Activated effector memory CD4-positive, alpha-beta T cell treated with anti-CD3 and anti-CD28 coated beads, Interleukin-2, amount 50 U/mL, for 16 hours (primary cell): Measurements from ENCODE around the gene INTS1.

Experiments
- DNase-seq: peaks from one replicate; pipeline ENCODE4 v3.0.0-alpha.2; 2020

INTS1 gene

GRCh38 chr7:1430056-1430845 lies 73.9 kb downstream of the INTS1 start:
- DNase-seq: no peak

DNA sequence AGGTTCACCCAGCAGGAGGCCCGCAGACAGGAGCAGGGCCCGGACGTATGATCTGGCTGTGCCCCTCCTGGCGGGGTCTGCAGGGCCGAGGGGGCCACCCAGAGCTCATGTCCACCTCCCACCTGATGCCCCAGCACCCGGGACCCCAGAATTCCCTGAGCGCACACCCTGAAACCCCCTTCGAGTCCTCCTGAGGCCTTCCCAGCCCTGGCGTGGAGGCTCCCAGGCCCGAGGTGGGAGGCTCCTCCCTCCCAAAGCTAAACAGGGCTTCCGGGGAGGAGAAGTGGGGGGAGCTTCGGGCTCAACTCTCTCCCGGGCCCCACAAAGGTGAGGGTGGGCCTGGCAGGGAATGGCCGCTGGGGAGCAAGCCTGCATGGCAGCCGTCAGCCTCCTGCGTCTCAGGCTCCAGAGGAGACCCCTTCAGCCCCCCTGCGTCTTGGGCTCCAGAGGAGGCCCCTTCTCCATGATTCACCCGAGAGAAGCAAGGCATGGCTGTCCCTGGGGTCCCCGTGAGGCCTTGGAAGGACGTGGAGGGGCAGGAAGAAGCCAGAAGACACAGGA lies 75.2 kb downstream of the INTS1 start:
- DNase-seq: no peak

DNA sequence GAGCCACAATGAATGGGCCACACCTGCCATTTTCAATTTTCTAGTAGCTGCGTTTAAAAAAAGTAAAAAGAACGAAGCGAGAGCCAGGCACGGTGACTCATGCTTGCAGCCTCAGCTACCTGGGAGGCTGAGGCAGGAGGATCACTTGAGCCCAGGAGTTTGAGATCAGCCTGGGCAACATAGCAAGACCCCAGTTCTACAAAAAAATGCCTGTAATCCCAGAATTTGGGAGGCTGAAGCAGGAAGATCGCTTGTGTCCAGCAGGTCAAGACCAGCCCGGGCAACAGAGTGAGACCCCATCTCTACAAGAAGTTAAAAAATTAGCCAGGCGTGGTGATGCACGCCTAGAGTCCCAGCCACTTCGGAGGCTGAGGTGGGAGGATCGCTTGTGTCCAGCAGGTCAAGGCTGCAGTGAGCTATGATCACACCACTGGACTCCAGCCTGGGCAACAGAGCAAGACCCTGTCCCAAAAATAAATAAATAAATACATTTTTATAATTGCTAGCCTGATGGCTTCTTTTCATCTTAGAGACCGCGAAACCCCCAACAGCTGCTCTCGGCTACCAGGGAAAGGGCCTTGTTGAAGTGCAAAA lies 77.0 kb downstream of the INTS1 start:
- DNase-seq: no peak

DNA sequence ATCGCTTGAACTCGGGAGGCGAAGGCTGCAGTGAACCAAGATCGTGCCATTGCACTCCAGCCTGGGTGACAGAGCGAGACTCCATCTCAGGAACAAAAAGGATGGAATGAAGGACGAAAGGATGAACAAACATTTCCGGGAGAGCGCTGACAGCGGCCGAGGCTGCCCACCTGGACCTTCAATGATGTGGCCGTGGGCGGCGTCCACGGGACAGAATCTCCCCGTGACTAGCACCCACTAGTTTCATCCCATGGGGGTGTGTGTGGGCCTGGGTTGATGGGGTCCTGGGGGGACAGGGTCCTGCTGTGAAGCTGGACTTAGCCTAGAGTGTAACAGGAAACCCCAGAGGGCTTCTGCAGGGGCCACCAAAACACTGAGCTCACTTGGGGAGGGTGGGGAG lies 77.7 kb downstream of the INTS1 start:
- DNase-seq: no peak

DNA sequence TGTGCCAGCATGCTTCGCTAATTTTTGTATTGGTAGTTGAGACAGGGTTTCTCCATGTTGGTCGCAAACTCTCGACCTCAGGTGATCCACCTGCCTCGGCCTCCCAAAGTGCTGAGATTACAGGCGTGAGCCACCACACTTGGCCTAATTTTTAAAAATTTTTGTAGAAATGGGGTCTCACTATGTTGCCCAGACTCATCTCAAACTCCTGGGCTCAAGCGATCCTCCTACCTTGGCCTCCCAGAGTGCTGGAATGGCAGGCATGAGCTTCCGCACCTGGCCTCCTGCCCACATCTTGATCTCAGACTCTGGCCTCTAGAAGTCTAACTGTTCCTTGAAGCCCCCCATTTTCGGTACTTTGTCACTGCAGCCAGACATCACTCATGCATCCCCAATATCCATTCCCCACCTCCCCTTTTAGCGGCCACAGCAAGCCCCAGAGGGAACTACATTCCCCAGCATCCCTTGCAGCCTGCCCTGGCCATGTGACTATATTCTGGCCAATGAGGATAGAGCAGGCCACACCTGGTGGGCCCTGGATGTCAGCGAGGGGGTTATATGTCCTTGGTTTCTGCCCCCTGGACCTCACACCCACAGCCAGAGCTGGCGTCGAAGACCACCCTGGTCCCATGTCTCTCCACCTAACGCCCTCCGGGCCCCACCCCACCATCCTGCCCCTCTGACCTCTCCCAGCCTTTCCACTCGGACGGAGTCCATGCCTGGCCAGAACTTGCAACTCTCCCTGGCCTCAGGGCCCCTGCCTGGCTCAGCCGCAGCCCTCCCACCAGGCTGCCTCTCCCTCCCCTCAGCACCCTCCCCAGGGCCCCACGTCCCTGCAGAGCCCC lies 78.7 kb downstream of the INTS1 start:
- DNase-seq: no peak

DNA sequence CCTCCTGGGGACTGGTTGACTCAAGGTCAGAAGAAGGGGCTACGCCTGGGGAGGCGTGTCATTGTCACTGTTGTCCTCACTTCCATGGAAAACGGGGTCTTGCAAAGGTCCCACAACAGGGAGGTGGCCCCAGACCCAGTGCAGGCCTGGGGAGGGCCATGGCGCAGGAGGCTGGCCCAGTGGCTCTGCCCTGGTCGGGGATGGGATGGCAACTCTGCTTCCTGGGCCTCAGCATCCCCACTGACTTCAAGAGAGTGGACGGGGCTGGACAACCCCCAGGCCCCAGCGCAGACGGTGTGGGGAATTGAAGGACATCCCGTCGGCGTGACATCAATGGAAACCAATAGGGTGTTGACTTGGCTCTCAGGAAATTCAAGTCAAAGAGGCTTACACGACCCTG lies 80.1 kb downstream of the INTS1 start:
- DNase-seq: no peak

DNA sequence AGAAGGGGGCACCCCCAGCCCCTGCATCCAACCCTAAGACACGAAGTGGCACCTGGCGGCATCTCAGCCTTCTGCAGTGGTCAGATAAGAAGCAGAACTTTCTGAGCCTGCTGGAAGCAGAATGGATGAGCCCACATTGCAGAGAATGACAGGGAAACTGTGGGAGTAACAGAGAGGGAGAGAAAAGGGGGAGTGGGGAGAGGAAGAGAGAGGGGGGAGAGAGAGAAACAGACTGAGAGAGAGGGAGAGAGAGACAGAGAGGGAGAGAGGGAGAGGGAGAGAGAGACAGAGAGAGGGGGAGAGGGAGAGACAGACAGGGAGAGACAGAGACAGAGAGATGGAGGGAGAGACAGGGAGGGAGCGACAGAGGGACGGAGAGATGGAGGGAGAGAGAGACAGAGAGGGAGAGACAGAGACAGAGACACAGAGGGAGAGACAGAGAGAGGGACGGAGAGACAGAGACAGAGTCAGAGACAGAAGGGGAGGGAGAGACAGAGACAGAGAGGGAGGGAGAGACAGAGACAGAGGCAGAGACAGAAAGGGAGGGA lies 80.9 kb downstream of the INTS1 start:
- DNase-seq: no peak

- DNase-seq: no peak
These were observed 81.5 kb downstream of the INTS1 start for GRCh38 chr7:1422512-1423263.

- no peak for DNase-seq
These were observed 82.2 kb downstream of the INTS1 start for GRCh38 chr7:1421946-1422345.

- DNase-seq: no peak
These were observed 83.0 kb downstream of the INTS1 start for GRCh38 chr7:1421020-1421790.
